GM18520 (cell line): Measurements from ENCODE around the gene RNF123.
A peak's percentile ranks its signal among the peaks of the same experiment; 100 is the strongest.

ENCODE experiments used
- ATAC-seq: cut with Tn5 transposase; IDR thresholded peaks from one replicate; pipeline ENCODE4 v1.9.1; 2021; ENCODE audit not compliant: unreplicated experiment

The RNF123 gene

DNA sequence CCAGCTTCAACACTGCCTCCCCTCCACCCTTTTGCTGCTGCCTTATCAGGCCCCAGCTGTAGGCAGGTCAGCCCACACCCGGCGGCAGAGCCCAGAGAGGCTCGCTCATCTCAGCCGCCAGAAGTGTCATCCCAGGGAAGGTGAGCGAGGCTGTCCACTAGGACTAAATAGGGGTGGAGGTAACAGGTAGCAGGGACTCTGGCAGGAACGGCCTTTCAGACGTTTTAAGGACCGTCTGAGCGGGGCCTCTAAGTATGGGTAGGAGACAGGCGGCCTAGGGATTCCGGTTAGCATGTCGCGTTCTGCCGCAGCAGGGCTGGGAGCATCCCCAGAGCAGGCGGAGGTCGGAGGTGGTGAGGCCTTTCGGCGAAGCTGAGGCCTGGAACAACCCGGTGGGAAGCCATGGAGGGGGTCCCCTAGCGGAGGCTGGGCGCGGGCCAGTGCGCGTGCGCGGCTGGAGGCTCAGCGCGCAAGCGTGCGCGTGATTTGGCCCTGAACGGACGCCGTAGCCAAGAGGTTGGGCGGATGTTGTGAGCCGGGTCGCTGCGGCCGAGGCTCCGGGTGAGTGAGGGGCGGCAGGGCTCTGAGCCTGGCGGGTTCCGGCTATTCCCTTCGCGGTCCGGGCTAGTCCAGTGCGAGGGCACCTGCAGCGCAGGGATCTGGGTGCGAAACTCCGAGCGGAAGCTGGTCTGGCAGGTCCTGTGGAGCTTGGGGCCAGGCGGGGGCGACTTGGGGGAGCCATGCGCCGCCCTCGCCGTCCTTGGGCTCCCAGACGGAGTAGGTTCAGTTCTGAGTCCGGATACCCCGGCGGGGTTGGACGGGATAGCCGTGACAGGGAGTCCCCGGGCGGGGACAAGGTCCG lies at the start of gene RNF123, which contains the start of gene MST1:
Gene RNF123 (plus strand): TSS at position 512 of the 862 bp plus-strand sequence. CDS start 1,609 bp downstream, outside the sequence.
Gene MST1 (minus strand): TSS at position 429 of the 862 bp plus-strand sequence. CDS start 783 bp downstream, outside the sequence.
- ATAC-seq, result peak; percentile 69

DNA sequence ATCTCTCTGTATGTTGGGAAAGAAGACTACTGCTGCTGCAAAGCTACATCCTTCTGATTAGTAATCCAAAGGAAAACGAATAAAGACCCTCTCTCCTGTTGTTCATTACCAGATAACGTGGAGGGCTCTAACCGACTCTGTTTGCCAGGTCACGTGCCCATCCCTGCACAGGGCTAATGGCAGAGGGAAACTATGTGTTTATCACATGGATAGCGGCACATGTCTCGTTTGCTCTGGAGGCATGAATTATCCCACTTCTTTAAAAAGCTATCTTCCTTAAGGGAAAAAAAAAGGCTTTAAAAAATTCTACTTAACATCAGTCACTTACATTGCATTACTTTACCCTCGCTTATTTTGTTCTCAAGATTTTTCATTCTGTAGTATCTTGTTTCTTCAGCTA lies 48.1 kb upstream of the RNF123 start:
- no peak for ATAC-seq

GRCh38 chr3:49641921-49642707 lies 47.2 kb upstream of the RNF123 start:
- no peak for ATAC-seq

- no peak for ATAC-seq
Measured at GRCh38 chr3:49642708-49643145, 46.6 kb upstream of the RNF123 start.

DNA sequence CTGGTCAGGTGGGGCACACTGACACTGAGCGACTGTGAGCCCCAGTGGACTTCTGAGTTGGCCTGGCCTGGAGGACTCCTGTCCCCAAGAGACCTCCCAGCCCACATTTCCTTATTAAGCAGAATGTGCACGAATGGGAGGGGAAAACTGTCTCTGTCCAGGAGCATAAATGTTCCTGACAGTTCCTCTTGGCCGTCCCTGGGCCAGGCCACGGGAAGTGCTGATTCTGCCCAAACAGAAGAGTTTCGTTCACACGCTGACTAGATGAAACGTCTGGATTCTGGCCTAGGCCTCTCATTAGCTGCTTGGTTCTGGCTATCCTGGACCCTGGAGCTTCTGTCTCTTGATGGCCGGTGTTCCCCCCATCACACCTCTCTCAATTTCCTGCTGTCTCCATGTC lies 44.7 kb upstream of the RNF123 start:
- no peak for ATAC-seq

DNA sequence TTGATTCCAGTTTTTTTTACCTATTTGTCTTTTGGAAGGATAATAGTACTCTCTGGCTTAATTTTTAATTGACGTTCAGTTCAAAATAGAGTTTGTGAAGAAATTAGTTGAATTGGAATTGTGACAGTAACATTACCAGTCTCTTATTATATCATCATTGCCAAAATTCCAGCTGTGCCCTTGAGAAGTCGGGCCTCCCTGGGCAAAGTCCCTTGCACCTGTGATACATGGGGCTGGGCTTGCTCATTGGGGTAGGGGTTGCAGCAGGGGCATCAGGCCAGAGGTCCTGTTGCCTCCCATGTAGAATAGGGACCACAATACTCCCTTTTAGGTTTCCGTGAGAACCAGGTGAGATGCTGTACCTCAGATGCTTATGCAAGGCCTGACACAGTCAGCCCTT lies 43.1 kb upstream of the RNF123 start:
- ATAC-seq, result no peak

DNA sequence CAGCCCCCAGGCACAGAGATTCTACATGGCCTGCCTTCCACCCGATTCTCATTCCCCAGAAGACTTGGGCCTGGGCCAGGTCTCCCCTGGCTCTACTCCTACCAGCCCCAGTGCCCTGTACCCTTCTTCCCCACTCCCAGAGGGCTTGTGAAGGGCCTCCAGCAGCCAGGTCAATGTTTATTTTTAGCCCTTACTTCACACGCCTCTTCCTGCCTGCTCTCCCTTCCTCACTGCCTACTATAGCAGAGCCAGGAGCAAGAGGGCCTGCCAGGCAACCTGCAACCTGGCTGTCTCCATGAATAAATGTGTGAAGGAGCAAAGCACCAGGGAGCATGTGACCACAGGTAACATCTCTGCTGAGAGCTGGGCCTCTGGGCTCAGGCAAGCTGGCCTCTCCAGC lies 41.6 kb upstream of the RNF123 start:
- ATAC-seq, result no peak

GRCh38 chr3:49648354-49649019 lies 40.9 kb upstream of the RNF123 start:
- no peak for ATAC-seq

DNA sequence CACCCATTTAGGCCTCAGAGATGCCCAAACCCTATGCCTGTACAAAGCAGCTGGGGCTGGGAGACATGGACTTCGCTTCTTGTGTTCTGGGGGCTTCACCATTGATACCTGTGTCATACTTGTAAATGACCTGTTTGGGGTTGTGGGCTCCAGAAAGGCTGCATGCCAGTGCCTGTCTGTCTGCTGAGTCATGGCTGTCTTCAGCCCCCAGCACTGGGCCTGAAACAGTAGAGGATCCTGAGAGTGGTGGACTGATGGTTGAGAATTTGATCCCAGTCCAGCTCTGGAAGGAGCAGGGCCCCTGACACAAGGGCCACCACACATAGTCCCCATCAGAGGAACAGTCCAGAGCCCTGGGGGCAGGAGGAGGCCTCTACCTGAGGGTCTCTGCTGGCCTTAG lies 39.8 kb upstream of the RNF123 start:
- no peak for ATAC-seq

- no peak for ATAC-seq
Measured at GRCh38 chr3:49650177-49650576, 39.2 kb upstream of the RNF123 start.

- no peak for ATAC-seq
Measured at GRCh38 chr3:49650637-49651036, 38.7 kb upstream of the RNF123 start.

GRCh38 chr3:49652218-49652902 lies 37.0 kb upstream of the RNF123 start:
- no peak for ATAC-seq

DNA sequence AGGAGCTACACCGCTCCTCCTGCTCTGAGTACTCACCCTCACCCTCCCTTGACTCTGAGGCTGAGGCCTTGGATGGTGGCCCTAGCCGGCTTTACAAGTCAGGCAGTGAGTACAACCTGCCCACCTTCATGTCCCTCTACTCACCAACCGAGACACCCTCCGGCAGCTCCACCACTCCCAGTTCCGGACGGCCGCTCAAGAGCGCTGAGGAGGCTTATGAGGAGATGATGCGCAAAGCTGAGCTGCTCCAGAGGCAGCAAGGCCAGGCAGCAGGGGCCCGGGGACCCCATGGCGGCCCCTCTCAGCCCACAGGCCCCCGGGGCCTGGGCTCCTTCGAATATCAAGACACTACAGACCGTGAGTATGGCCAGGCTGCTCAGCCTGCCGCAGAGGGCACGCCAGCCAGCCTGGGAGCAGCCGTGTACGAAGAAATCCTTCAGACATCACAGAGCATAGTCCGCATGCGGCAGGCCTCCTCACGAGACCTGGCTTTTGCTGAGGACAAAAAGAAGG lies 36.4 kb upstream of the RNF123 start:
- ATAC-seq, result no peak

- no peak for ATAC-seq
Measured at GRCh38 chr3:49653621-49654020, 35.7 kb upstream of the RNF123 start.

- ATAC-seq, result no peak
Measured at GRCh38 chr3:49654176-49654825, 35.1 kb upstream of the RNF123 start.

- ATAC-seq, result no peak
Measured at GRCh38 chr3:49654955-49655556, 34.3 kb upstream of the RNF123 start.

- no peak for ATAC-seq
Measured at GRCh38 chr3:49655731-49656285, 33.5 kb upstream of the RNF123 start.

GRCh38 chr3:49656541-49657112 lies 32.7 kb upstream of the RNF123 start:
- no peak for ATAC-seq
